HG02759 (cell line): ENCODE data around the gene WDFY2.
A peak's percentile ranks its signal among the peaks of the same experiment; 100 is the strongest.

Experiments
- ATAC-seq: cut with Tn5 transposase; IDR thresholded peaks from one replicate; pipeline ENCODE4 v1.9.1; 2021; ENCODE audit warnings: mild to moderate bottlenecking, moderate library complexity; ENCODE audit not compliant: unreplicated experiment

Gene WDFY2

GRCh38 chr13:51764184-51765141, 180.2 kb downstream of the WDFY2 start:
- peak; percentile 78 for ATAC-seq

GRCh38 chr13:51765142-51765515, 180.9 kb downstream of the WDFY2 start:
- no peak for ATAC-seq

- ATAC-seq: no peak
These were observed 182.8 kb downstream of the WDFY2 start for GRCh38 chr13:51767100-51767499.

GRCh38 chr13:51768378-51768921, 184.2 kb downstream of the WDFY2 start:
- no peak for ATAC-seq

- no peak for ATAC-seq
These were observed 184.7 kb downstream of the WDFY2 start for GRCh38 chr13:51768976-51769375.

- no peak for ATAC-seq
These were observed 185.3 kb downstream of the WDFY2 start for GRCh38 chr13:51769455-51770127.

- ATAC-seq: no peak
These were observed 185.9 kb downstream of the WDFY2 start for GRCh38 chr13:51770160-51770559.

- ATAC-seq: no peak
These were observed 186.6 kb downstream of the WDFY2 start for GRCh38 chr13:51770681-51771417.

- ATAC-seq: no peak
These were observed 187.3 kb downstream of the WDFY2 start for GRCh38 chr13:51771418-51772104.

GRCh38 chr13:51772105-51772455, 187.8 kb downstream of the WDFY2 start:
- ATAC-seq: no peak

- ATAC-seq: no peak
These were observed 188.5 kb downstream of the WDFY2 start for GRCh38 chr13:51772781-51773180.

GRCh38 chr13:51773515-51773914, 189.3 kb downstream of the WDFY2 start:
- ATAC-seq: no peak

- ATAC-seq: no peak
These were observed 191.9 kb downstream of the WDFY2 start for GRCh38 chr13:51776179-51776578.

- ATAC-seq: no peak
These were observed 193.7 kb downstream of the WDFY2 start for GRCh38 chr13:51777921-51778320.

- ATAC-seq: no peak
These were observed 194.1 kb downstream of the WDFY2 start for GRCh38 chr13:51778392-51778791.

- ATAC-seq: no peak
These were observed 195.8 kb downstream of the WDFY2 start for GRCh38 chr13:51780099-51780498.

- ATAC-seq: peak; percentile 70
These were observed 197.2 kb downstream of the WDFY2 start for GRCh38 chr13:51781246-51782022.

- no peak for ATAC-seq
These were observed 197.9 kb downstream of the WDFY2 start for GRCh38 chr13:51782026-51782710.

- ATAC-seq: no peak
These were observed 199.3 kb downstream of the WDFY2 start for GRCh38 chr13:51783428-51784094.
